Jurkat, Clone E6-1 (cell line): ENCODE results near the gene TBX2.

Source experiments
- DNase-seq: peaks from one replicate; pipeline ENCODE4 v3.0.0-alpha.2; 2011; ENCODE audit warnings: low read depth, low spot score
- H3K4me3 ChIP-seq: 2 replicates; pipeline ENCODE4 v1.5.1; 2011; ENCODE audit warnings: mild to moderate bottlenecking, low read length, control low read depth, moderate library complexity

Gene TBX2

DNA sequence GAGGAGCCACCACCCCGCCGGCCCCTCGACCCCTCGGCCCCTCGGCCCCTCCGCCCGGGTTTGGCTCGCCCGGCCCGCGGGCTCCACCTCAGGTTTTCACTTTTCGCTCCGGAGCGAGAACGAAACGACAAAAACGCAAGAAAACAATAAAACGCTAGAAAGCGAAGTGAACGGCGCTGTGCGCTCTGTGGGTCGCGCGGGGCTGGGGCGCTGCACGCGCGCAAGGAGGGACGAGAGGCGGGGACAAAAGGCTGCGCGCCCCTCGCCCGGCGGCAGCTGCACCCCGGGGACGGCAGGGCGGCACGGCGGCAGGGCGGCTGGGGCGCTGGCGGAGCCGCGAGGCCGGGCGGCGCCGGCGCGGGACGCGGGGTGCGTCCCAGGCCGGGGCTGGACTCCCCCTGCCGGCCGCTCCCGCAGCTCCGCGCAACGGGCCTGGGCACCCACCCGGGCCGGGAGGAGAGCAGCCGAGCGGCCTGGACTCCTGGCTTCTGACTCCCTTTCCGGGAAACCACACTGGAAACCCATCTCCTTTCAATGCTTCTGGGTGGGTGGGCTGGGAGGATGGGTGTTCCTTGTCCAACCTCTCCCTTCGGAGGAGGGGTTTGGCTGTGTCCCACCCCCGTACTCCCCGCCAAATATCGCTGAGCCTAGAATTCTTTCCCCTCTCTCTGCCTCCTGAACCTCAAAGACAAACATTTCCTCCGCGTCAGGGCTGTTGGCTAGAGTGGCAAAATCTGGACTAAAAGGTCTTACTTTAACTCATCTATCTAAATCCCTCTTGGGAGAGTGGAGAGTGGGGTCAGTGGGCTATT, 9.9 kb downstream of the TBX2 start:
- DNase-seq, result no peak
- H3K4me3 ChIP-seq, result no peak overlapping the region

DNA sequence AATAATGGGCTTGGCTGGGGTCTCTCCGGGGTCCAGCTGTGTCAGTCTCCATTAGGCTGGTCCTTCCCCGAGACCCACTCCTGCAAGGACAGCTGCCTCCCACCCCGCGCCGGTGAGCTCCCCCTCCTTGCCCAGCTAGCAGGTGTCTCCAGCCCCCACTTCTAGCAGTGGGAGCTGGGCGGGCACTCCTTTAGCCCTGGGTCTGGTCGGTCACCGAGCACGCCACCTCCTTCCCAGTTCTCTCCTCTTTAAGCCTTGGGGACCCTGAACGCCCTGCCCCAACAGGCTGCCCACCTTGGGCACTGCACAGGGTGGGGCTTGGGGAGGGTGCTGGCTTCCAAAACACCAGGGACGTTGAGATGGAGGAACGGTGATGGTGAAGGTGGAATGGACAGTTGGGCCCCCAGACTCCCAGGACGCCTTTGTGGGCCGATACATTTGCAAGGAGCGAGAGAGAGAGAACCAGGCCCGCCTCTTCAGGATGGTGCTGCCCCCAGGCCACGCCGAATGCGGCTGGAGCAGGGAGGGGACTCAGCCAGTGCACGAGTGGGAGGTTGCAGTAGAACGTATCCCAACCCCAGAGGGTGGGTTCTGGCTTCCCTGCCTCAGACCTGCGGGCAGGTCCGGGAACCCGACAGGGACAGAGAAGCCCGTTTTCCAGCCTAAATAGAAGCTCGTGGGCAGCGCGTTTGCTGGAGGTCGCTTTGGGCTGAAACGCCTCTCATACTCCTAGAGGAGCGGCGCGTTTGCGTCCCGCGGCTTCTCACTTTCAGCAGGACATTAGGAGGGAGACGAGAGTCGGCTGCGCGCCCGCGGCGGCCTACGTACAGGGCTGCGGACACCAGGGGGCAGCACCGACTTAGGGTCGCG, 10.7 kb downstream of the TBX2 start:
- peak; percentile 46 for DNase-seq
- H3K4me3 ChIP-seq, result no peak overlapping the region

DNA sequence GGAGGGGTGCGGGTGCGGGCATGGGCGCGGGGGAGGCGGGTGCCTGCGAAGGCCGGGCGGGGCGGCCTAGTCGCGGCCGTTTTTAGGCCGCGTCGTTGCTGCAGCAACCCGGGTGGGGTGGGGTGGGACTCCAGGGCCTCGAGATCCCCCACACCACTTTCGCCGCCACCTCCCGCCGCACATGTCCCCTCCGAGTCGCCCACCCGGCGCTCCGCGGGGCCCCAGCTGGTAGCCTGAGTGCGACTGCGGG, 11.3 kb downstream of the TBX2 start:
- peak overlapping the region; percentile 42; the same call in 1 of the 2 replicates for H3K4me3 ChIP-seq
- DNase-seq, result no peak

DNA sequence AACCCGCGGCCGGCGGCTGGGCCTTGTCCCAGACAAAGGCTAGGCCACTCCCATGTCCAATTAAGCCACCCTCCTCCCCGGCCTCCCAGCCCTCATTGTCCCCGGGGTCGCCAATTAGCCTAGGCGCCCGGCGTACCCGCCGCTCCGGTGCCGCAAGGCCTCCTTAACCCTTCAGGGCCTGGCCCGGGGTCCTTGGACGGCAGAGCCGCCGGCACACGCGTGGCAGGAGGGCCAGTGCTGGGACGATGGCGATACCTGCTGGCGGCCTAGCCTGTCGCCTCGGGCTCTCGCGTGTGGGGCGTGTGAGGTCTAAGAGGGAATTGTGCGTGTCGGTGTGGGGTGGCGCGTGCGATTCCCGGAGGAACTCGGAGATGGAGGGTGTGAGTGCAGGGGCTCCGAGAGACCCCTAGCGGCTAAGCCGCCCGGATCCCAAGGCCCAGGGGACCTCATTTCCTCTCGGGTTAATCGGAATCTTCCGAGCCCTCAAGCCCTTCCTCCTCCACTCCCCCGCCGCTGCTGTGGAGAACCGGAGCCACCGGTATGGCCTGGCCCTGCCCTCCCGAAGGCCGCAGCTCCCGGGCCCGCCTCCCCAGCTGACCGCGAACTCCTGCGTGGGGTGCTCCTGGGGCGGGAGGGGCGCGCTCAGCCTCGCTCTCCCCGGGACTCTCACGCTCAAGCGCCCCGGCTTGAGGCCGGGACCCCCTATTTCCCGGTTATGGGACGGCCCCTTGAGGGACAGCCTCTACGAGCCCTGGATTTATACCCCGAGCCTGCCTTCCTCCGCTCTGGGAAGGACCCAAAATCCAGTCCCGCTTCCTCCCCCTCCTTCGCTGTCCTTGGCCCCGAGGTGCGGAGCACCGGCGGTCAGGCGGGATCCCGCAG, 11.9 kb downstream of the TBX2 start:
- peak overlapping the region; percentile 42 for H3K4me3 ChIP-seq
- no peak for DNase-seq

DNA sequence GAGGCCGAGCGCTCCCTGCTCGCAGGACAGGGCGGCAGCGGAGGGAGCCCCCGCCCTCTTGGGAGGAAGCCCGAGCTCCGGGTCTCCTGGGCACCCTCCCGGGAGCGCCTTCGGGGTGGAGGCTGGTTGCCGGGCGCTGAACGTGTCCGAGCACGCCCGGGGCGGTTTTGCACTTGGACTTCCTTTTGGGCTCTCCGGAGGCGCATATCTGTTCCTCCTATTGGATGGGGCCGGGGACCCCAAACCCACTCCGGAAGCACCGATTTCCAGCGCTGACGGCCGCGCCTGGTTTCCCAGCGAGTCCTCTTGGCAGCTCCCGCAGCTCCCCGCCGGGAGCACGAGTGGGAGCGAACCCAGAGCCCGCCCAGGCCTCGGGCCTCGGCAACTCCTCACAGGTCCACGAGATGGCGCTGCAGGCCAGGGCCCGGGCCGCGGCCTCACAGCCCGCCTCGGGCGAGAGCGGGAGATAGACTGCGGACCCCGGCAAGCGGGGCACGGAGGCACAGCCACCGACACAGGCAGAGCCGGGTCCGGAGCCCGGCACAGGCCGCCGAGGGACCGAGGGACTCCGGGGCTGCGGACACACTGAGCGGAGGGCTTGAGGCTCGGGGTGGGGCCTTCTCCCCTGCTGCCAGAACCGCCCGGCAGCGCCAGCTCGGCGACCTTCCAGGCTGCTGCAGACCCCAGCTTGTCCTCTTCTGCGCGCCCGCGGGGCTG, 12.7 kb downstream of the TBX2 start:
- H3K4me3 ChIP-seq, result peak overlapping the region; percentile 42
- DNase-seq, result no peak

DNA sequence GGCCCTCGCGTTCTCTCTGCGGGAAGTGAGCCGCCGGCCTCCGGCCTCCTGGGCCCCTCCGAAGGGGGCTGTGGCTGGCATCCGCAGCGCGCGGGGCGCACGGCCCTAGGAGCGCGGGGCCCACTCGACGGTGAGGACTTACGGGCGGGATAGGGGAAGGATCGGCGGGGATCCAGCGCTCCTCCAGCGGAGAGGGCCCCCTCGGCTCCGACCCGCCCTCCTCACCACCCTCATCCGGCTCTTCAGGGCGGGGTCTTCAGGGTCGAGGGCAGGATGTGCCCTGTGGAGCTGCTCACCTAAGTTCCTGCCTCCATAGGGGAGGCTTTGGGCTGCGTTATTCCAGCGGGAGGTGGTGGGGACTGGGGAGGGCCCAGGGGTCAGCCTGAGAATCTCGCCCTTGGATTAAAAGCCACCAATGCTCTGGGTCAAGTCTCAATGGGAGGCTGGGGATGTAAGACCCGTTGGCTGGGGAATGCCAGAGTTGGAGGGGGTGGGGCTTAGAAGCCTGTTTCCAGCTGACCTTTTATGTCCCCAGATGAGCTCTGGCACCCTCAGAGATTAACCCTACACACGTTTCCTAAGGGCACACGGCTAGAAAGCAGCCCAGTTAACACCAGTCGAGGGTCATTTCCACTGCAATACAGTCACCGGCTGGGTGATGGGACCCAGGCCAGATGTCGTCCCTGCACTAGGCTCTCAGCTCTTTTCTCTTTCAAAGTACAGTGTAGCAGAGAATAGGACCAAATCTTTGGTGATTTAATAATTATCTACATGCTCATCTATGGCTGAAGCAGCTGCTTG, 13.4 kb downstream of the TBX2 start:
- peak overlapping the region; percentile 42; the same call in 1 of the 2 replicates for H3K4me3 ChIP-seq
- DNase-seq, result no peak

DNA sequence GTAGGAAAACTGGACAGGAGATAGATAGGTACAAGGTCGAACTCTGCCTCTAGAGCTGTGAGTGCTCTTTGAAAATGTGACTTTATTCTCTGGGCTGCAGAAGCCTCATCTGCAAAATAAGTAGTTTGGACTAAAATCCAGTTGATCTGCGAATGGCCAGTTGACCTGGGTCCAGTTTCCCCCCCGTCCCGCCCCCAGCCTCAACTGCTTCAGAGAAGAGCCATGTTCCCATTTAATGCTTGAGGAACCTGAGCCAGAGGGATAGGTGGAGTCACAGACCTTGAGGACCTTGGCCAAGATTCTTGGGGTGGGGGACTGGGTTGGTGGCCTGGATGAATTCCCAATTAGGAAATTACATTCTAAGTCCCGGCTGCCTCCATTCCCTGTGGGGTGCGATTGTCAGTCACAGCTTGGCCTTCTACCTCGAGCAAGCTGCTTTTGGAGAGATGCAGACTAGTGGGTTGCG, 14.1 kb downstream of the TBX2 start:
- H3K4me3 ChIP-seq, result no peak overlapping the region
- no peak for DNase-seq

DNA sequence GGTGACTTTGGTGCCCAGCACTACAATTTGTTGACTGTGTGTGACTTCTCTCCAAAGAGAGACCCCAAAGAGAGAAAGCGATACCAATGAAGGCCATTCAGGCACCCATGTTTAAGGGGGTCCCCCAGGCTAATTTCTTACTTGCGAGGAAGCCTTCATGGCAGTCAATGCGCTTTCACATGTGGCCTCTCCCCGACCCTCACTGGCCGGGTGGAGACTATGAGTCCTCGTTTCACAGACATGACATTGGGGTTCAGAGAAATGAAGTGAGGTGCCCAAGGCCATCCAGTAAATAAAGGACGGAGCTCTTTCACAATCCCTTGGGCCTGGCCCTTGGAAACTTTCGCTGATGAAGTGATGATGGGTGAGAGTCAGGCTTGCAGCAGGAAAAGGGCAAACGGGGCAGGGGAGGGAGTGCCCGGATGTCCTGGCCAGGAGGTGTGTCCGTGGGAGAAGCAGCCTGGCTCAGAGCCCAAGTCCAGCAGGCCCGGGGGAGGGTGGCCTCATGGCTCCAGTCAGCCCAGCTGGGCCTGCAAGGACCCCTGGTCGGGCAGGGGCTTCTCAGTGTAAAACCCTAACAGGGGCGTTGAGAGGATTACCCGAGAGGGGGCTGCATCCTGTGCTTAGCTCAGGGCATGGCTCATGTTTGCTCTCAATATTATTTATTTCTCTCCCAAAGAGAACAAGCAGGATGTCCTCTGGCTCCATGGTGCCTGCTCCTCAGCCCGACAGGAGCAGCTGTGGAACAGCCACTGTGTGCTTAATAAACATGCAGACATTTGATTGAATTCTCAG, 14.7 kb downstream of the TBX2 start:
- DNase-seq, result no peak
- H3K4me3 ChIP-seq, result no peak overlapping the region

DNA sequence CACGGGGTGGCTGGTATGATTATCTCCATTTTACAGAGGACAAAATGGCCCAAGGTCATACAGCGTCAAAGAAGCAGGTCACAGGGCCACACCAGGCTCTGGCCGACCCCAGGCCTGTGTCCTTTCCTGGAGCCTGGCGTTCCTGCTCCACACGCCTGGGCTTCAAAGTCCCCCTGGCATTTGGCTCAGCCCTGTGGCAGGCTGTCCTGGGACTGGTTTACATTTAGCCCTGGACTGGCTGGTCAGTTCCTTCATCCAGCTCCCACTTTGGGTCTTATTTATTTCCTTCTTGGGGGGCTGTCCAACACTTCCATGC, 15.3 kb downstream of the TBX2 start:
- no peak for DNase-seq
- H3K4me3 ChIP-seq, result no peak overlapping the region

DNA sequence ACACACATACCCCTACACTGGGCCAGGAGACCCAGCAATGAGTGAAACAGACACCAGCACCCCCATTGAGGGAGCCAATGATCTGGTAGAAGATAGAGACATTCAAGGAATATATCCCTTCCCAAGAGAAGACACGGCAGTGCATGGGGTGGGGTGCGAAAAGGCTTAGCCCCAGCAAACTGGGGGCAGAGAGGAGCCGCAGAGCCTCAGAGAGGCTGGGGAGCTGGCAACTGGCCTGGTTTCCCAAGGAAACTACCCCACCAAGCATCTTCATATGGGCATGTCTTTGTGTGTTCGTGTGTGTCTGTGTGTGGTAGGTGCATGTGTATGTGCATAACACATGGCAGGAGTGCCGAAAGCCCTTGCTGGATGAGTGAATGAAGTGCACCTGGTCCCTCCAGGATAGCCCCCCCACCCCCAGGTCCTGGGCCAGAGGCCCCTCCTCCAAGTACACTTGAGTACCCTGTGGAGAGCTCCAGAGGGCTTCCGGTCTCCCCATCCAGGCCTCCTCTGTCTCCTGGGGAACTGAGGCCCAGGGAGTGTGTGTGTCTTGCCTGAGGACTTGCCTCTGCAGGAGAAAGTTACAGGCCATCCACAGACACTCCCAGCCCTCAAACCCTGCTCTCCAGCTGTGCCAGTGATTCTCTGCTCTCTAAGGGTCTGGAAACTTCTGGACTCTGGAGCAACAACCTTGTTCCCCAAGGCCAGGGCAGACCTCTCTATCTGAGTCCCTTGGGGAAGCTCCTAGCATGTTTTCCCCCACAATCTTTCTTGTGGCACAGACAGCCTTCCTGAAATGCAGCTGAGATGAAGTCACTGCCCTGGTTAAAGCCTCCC, 15.9 kb downstream of the TBX2 start:
- no peak overlapping the region for H3K4me3 ChIP-seq
- no peak for DNase-seq

DNA sequence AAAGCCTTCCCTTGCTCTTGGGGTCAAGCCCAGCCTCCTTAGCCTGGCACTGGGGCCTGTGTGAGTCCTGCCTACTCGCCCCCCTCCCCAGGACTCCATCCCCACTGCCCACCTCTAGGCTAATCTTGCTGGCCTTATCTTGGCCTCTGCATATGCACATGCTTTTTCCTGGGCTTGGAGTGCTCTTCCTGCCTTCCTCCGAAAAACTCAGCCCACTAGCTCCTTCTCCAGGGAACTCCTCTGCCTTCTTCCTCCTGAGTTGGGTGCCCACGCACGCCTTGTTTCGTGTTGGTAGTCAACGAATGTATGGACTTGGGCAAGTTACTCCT, 16.5 kb downstream of the TBX2 start:
- no peak for DNase-seq
- H3K4me3 ChIP-seq, result no peak overlapping the region

DNA sequence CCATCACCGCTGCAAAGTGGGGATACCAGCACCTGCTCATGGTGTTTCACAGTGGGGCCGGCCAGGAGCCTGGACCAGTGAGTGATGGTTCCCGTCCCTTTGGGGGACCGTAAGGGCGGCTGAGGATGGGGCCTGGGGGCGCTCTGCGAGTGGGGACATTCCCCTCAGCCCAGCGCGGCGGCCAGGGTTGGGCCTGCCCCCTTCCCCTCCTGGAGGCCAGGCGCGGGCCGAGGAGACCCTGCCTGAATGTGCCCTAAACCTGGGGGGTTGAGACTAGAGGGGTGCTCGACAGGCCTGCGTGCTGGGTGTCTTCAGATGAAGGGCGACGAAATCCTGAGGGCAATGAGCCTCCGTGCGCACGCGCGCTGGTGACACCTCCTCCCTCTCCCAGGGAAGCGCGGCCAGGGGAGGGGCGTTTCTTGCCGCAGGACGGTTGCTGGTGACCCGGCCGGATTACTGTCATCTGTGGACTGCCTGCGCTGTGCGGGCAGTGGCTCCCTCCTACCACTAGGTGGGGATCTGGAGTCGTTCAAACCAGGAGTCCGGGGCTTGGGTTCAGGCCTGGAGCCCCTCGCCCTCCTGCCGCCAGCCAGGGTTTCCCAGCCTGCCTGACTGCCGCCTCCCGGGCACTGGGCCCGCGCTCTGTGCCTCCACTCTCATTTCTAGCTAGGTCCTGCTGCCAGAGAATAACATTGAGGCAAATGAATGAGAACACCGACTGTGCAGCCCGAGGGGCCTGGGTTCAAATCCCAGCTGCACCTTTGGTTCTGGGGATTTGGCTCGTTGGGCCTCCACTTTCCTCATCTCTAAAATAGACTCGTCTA, 17.1 kb downstream of the TBX2 start:
- no peak for DNase-seq
- no peak overlapping the region for H3K4me3 ChIP-seq

DNA sequence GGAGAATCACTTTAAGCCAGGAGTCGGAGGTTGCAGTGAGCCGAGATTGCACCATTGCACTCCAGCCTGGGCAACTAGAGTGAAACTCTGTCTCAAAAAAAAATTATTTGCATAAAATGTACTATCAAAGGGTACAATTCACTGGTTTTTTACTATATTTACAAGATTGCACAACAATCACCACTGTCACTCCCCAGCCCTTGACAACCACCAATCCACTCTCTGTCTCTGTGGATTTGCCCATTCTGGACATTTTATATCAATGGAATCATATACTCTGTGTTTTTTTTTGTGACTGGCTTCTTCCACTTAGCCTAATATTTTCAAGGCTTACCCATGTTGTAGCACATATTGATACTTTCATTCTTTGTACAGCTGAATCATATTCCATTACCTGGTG, 18.8 kb downstream of the TBX2 start:
- H3K4me3 ChIP-seq, result no peak overlapping the region
- DNase-seq, result no peak

DNA sequence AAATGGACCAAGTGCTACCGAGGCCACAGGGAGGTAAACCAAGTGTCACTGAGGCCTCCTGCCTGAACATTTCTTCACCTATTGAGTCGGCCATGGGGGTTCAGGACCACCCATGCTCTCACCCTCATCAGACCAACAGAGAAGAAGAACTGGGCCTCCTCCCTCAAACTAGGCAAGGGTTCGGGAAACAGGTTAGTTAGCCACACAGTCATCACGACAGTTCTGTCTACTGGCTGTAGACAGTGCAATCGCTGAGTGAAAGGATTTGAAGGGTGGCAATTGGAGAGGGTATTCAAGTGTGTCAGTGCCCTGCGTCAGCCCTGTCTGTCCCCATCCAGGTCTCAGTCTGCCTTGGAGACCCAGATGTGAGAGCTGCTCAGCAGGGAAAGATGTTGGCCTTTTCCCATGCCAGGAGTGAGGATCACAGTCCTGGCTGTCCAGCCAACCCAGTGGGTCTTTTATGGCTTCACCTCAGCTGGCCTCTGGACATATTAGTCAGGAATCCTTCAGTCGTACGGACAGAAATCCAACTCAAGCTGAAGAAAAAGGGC, 19.9 kb downstream of the TBX2 start:
- DNase-seq, result no peak
- H3K4me3 ChIP-seq, result no peak overlapping the region

DNA sequence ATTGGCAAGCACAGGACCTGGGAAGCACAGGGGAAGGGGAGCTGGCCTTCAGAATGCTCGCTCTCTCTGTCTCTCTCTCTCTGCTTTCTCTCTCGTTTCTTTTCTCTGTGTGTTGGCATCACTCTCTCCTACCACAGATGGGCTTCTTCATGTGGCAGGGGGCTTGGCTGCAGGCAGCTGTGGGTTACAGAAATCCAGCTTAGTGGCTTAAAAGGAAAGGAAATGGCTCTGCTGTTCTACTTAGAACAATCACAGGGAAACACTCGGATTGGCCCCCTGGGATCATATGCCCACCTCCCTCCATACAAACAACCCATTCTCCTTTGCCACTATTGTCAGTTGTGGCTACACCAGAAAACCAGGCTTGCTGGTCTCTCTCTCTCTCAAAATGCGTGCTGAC, 20.4 kb downstream of the TBX2 start:
- DNase-seq, result peak; percentile 95
- H3K4me3 ChIP-seq, result no peak overlapping the region
